GM18861 (cell line): ENCODE data around the gene TMCC1.
A peak's percentile ranks its signal among the peaks of the same experiment; 100 is the strongest.
"Not testable (repeated sequence)": the region's sequence is repeated elsewhere in the genome, so short reads cannot be mapped to it uniquely, and the experiment has no call there.

Source experiments
- ATAC-seq: cut with Tn5 transposase; IDR thresholded peaks from one replicate; pipeline ENCODE4 v1.9.1; 2021; ENCODE audit not compliant: unreplicated experiment

The TMCC1 gene

GRCh38 chr3:129734449-129734848, 159.1 kb downstream of the TMCC1 start:
- ATAC-seq, result no peak

GRCh38 chr3:129732200-129732876, 161.2 kb downstream of the TMCC1 start:
- no peak for ATAC-seq

- no peak for ATAC-seq
Observed at GRCh38 chr3:129727707-129728106, 165.8 kb downstream of the TMCC1 start.

- ATAC-seq, result no peak
Observed at GRCh38 chr3:129723558-129724324, 169.8 kb downstream of the TMCC1 start.

GRCh38 chr3:129722527-129722926, 171.0 kb downstream of the TMCC1 start:
- ATAC-seq, result no peak

GRCh38 chr3:129718201-129718600, 175.3 kb downstream of the TMCC1 start:
- ATAC-seq, result no peak

GRCh38 chr3:129715854-129716253, 177.7 kb downstream of the TMCC1 start:
- no peak for ATAC-seq

- ATAC-seq, result no peak
Observed at GRCh38 chr3:129708328-129708861, 185.1 kb downstream of the TMCC1 start.

- ATAC-seq, result no peak
Observed at GRCh38 chr3:129705274-129705673, 188.2 kb downstream of the TMCC1 start.

GRCh38 chr3:129703913-129704312, 189.6 kb downstream of the TMCC1 start:
- ATAC-seq, result no peak

- ATAC-seq, result no peak
Observed at GRCh38 chr3:129702934-129703712, 190.4 kb downstream of the TMCC1 start.

- no peak for ATAC-seq
Observed at GRCh38 chr3:129701161-129701560, 192.3 kb downstream of the TMCC1 start.

- no peak for ATAC-seq
Observed at GRCh38 chr3:129699612-129700011, 193.9 kb downstream of the TMCC1 start.

GRCh38 chr3:129699199-129699598, 194.3 kb downstream of the TMCC1 start:
- ATAC-seq, result no peak

GRCh38 chr3:129697229-129697969, 196.1 kb downstream of the TMCC1 start:
- ATAC-seq, result no peak

GRCh38 chr3:129696430-129696829, 197.1 kb downstream of the TMCC1 start:
- ATAC-seq, result not testable (repeated sequence)

- ATAC-seq, result no peak
Observed at GRCh38 chr3:129695230-129695629, 198.3 kb downstream of the TMCC1 start.

- no peak for ATAC-seq
Observed at GRCh38 chr3:129694228-129694627, 199.3 kb downstream of the TMCC1 start.

GRCh38 chr3:129692743-129693142, 200.8 kb downstream of the TMCC1 start:
- no peak for ATAC-seq

GRCh38 chr3:129690963-129691362, 202.5 kb downstream of the TMCC1 start:
- no peak for ATAC-seq

GRCh38 chr3:129690406-129690805, 203.1 kb downstream of the TMCC1 start:
- ATAC-seq, result peak; percentile 82
